Testis (tissue), 3 donors: ENCODE measurements around the gene GNPTG. TPM values are rescaled to one million over a fixed set of nuclear protein-coding genes. Genes with fewer than 3 reads are reported as not detected.

Experiments
- DNase-seq: peaks from one replicate; pipeline ENCODE4 v3.0.0-alpha.2; 2019
- H3K27ac ChIP-seq, 2 donors: fragments of 200-600 bp; sonication (generic); one replicate each; pipeline ENCODE4 v1.5.1; 2019
- H3K27me3 ChIP-seq: fragments of 200-600 bp; sonication (generic); one replicate; pipeline ENCODE4 v1.5.1; 2019
- H3K36me3 ChIP-seq: fragments of 200-600 bp; sonication (generic); one replicate; pipeline ENCODE4 v1.5.1; 2017; ENCODE audit warnings: low read depth; ENCODE audit errors: missing control alignments
- H3K4me1 ChIP-seq: fragments of 200-600 bp; sonication (generic); one replicate; pipeline ENCODE4 v1.5.1; 2019
- H3K4me3 ChIP-seq, 2 donors: fragments of 200-600 bp; sonication (generic); one replicate each; pipeline ENCODE4 v1.5.1; 2017 to 2019
- H3K9me3 ChIP-seq: fragments of 200-600 bp; sonication (generic); one replicate; pipeline ENCODE4 v1.5.1; 2017
- CTCF ChIP-seq, 3 experiments: fragments of 450-650 bp in 2 of 3; fragments of 200-600 bp in 1 of 3; sonication (generic) in 1 of 3; IDR thresholded peaks; one replicate each; pipeline ENCODE4 v1.5.1; 2016 to 2019; ENCODE audit warnings: antibody characterized with exemption in 3 of 3, mild to moderate bottlenecking in 2 of 3, moderate library complexity in 1 of 3
- POLR2A ChIP-seq: fragments of 450-650 bp; IDR thresholded peaks from one replicate; pipeline ENCODE4 v1.6.1; 2017; ENCODE audit warnings: antibody characterized with exemption, mild to moderate bottlenecking, moderate library complexity
- WGBS, 2 donors: methylation state at CpG; one replicate each; pipeline ENCODE4 v1.1.5; 2018; 5-methylcytosine and 5-hydroxymethylcytosine counted together
- intact Hi-C: fragments of 100-400 bp; cut with DNase I; formaldehyde crosslinking; loops from one replicate; pipeline ENCODE4 v1.15.1; 2023; ENCODE audit warnings: low total_unique reads
- polyA plus RNA-seq: library from polyadenylated mRNA; stranded (reverse); fragments of 350-450 nt; fragmentation: Illumina TruSeq; extraction: RNeasy Lipid Tissue Mini Kit (QIAGEN cat#74804); gene quantifications from one replicate; pipeline ENCODE4 v1.2.3, GENCODE V29; 2014; ENCODE audit warnings: low read depth, low replicate concordance; ENCODE audit not compliant: insufficient read depth
- total RNA-seq, 2 donors: library from RNA; depleted of rRNA; stranded (reverse); fragments of >200 nt; gene quantifications; one replicate each; pipeline ENCODE4 v1.2.3, GENCODE V29; 2016

GNPTG gene
- total and polyA plus RNA-seq, 3 donors from 2014 or later: 67.8 to 150 (median 106) TPM

DNA sequence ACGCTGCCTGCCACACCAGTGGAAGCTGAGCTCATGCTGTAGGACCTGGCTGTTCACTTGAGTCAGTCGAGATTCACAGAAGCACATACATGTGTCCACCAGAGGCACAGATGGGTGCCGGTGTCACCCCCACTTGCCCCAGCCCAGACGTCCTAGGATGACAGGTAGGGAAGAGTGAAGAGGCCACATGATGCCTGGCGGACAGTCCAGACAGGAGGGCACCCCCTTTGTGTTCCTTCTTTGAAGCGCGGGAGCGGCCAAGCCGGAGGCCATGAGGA, 33.5 kb upstream of the GNPTG start:
- no peak for DNase-seq
- TF ChIP-seq CTCF (IDR thresholded peaks at IDR 0.05) (no peak), POLR2A (no peak)
- Histone ChIP-seq H3K4me3 (no peak overlapping the region), H3K27ac (no peak overlapping the region), H3K9me3 (no peaks in the 10 kb centered on the region), H3K27me3 (no peaks in the 10 kb centered on the region), H3K4me1 (peaks cover 6% of the 10 kb centered on the region), H3K36me3 (no peaks in the 10 kb centered on the region)
- intact Hi-C loops: no loop called here
- 76 to 82% methylated on average over 9 of the region's 9 CpGs for WGBS, 2 donors

DNA sequence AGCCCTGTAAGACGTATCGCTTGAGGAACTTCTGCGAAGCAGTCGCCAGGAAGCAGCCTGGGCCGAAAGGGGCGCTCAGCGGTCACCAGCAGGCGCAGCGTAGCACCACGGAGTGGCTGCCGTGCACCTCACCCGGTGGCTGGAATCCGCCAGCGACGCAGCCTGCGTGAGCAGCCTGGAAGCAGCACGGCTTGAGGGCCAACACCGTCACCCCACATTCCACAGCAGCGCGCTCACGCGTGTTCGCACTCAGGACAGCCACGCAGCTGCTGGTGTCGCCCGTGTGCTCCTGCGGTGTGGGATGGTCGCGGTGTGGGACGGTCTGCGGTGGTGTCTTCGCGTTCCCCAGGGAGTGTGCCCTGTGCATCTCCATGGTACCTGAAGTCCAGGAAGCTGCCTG, 32.7 kb upstream of the GNPTG start:
- WGBS, 2 donors: 89 to 93% methylated on average over 33 of the region's 33 CpGs
- no peak overlapping the region for H3K4me3 ChIP-seq
- TF ChIP-seq CTCF (IDR thresholded peaks at IDR 0.05) (no peak), POLR2A (no peak)
- no peaks in the 10 kb centered on the region for H3K4me1 ChIP-seq
- no peak overlapping the region for H3K27ac ChIP-seq
- no peaks in the 10 kb centered on the region for H3K9me3 ChIP-seq
- intact Hi-C loops: no loop called here
- H3K36me3 ChIP-seq: no peaks in the 10 kb centered on the region
- H3K27me3 ChIP-seq: no peaks in the 10 kb centered on the region
- no peak for DNase-seq

DNA sequence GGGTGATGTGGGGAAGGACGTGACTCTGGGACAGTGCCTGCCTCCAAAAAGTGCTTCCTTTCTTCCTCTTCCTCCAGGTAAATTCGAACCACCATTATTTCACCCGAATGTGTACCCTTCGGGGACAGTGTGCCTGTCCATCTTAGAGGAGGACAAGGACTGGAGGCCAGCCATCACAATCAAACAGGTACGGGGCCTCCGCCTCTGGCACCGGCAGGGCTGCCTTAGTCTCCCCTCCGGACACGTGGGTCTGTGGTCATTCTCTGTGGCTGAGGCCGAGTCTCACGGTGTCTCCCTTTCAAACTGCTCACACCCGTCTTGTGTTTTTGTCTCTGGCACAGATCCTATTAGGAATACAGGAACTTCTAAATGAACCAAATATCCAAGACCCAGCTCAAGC, 31.6 kb upstream of the GNPTG start:
- Histone ChIP-seq H3K9me3 (no peaks in the 10 kb centered on the region), H3K27ac (no peak overlapping the region), H3K36me3 (no peaks in the 10 kb centered on the region), H3K4me3 (no peak overlapping the region), H3K27me3 (no peaks in the 10 kb centered on the region), H3K4me1 (no peaks in the 10 kb centered on the region)
- 79 to 82% methylated on average over 12 of the region's 12 CpGs for WGBS, 2 donors
- TF ChIP-seq POLR2A (no peak), CTCF (IDR thresholded peaks at IDR 0.05) (no peak)
- intact Hi-C loops: no loop called here
- no peak for DNase-seq

GRCh38 chr16:1320658-1321240, 31.0 kb upstream of the GNPTG start:
- Histone ChIP-seq H3K9me3 (no peaks in the 10 kb centered on the region), H3K4me1 (no peaks in the 10 kb centered on the region), H3K36me3 (no peaks in the 10 kb centered on the region), H3K27ac (no peak overlapping the region), H3K27me3 (no peaks in the 10 kb centered on the region), H3K4me3 (no peak overlapping the region)
- intact Hi-C loops: no loop called here
- DNase-seq: no peak
- whole genome bisulfite sequencing, 2 donors: 83 to 90% methylated on average over 8 to 20 of the region's 22 CpGs
- TF ChIP-seq POLR2A (no peak), CTCF (IDR thresholded peaks at IDR 0.05) (no peak)

DNA sequence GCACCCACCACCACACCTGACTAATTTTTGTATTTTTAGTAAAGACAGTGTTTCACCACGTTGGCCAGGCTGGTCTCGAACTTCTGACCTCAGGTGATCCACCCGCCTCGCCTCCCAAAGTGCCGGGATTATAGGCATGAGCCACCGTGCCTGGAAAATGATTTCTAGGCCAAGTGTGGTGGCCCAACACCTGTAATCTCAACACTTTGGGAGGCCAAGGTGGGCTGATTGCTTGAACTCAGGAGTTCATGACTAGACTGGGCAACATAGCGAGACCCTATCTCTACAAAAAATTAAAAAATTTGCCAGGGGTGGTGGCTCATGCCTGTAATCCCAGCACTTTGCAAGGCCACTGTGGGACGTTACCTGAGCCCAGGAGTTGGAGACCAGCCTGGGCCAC, 29.3 kb upstream of the GNPTG start:
- WGBS, 2 donors: 93 to 98% methylated on average over 8 of the region's 8 CpGs
- no peak overlapping the region for H3K27ac ChIP-seq
- no peaks in the 10 kb centered on the region for H3K36me3 ChIP-seq

More for the DNA sequence above, 29.3 kb upstream of the GNPTG start:
- no peak overlapping the region for H3K4me3 ChIP-seq
- no peaks in the 10 kb centered on the region for H3K4me1 ChIP-seq
- TF ChIP-seq POLR2A: no peak
- no peak for TF ChIP-seq CTCF (IDR thresholded peaks at IDR 0.05)
- H3K9me3 ChIP-seq: no peaks in the 10 kb centered on the region
- no peaks in the 10 kb centered on the region for H3K27me3 ChIP-seq
- no peak for DNase-seq
- intact Hi-C loops: no loop called here
